ENCODE results near the gene OTX1. TPM values are rescaled to one million over a fixed set of nuclear protein-coding genes. Genes with fewer than 3 reads are reported as not detected.

OTX1 gene
- polyA plus RNA-seq, 1 of the 3 experiments (the other 2 are of a cell fraction), result 0.20 TPM

GRCh38 chr2:63053889-63054602 lies 3.4 kb downstream of the OTX1 start:
- Histone ChIP-seq H3K4me2 (no peak overlapping the region), H3K36me3 (replicated peaks in 1 of 2; ENCODE audit: control insufficient read depth in 1 of 2, insufficient read depth in 2 of 2, low read length in 1 of 2) (no peaks in the 10 kb centered on the region), H2AFZ (ENCODE audit: low read depth) (no peak overlapping the region), H3K27me3 (ENCODE audit: insufficient read depth) (peaks cover 18% of the 10 kb centered on the region), H3F3A (replicated peaks; ENCODE audit: insufficient read depth) (no peaks in the 10 kb centered on the region), H3K4me1 (ENCODE audit: control insufficient read depth in 1 of 2, insufficient read depth in 2 of 2, low read depth in 1 of 2, low read length in 1 of 2) (peaks cover 6 to 29% of the 10 kb centered on the region in 2 experiments; a peak in 2 of 4 replicates), H3K79me2 (ENCODE audit: insufficient read depth) (no peaks in the 10 kb centered on the region), H3K9me2 (no peaks in the 10 kb centered on the region), H3K9ac (no peak overlapping the region), H3K9me3 (no peaks in the 10 kb centered on the region), H4K20me1 (ENCODE audit: insufficient read depth) (no peaks in the 10 kb centered on the region), H3K27ac (ENCODE audit: low read depth in 2 of 2, low read length in 1 of 2) (no peak overlapping the region), H3K4me3 (ENCODE audit: low read depth in 2 of 2, low read length in 1 of 2) (no peak overlapping the region)
- POLR2A ChIA-PET, result no interaction called here
- TF ChIP-seq CTCF (IDR thresholded peaks at IDR 0.05) (peak; percentile 40), CHD2 (IDR thresholded peaks at IDR 0.05; ENCODE audit: low read length, partially characterized antibody) (no peak), GATA2 (CRISPR knock-in tag; IDR thresholded peaks at IDR 0.05) (no peak)
- CTCF ChIA-PET, result interaction anchor here (1.0 to 2.1 kb wide), 8 partner anchors 9 to 597 kb away, joined by 3 to 7 read pairs (median 4); no protein-coding TSS in a partner anchor
- peak; percentile 63 for DNase-seq
- 52% methylated on average over 34 of the region's 48 CpGs for WGBS (ENCODE audit: low lambda C conversion rate)

GRCh38 chr2:63054841-63055225 lies 4.2 kb downstream of the OTX1 start:
- Histone ChIP-seq H3K4me2 (no peak overlapping the region), H3K9me3 (no peaks in the 10 kb centered on the region), H2AFZ (ENCODE audit: low read depth) (no peak overlapping the region), H3F3A (replicated peaks; ENCODE audit: insufficient read depth) (no peaks in the 10 kb centered on the region), H3K9ac (no peak overlapping the region), H3K79me2 (ENCODE audit: insufficient read depth) (no peaks in the 10 kb centered on the region), H3K36me3 (replicated peaks in 1 of 2; ENCODE audit: control insufficient read depth in 1 of 2, insufficient read depth in 2 of 2, low read length in 1 of 2) (no peaks in the 10 kb centered on the region), H3K27ac (ENCODE audit: low read depth in 2 of 2, low read length in 1 of 2) (no peak overlapping the region), H3K27me3 (ENCODE audit: insufficient read depth) (peaks cover 25% of the 10 kb centered on the region), H3K9me2 (no peaks in the 10 kb centered on the region), H4K20me1 (ENCODE audit: insufficient read depth) (no peaks in the 10 kb centered on the region), H3K4me1 (ENCODE audit: control insufficient read depth in 1 of 2, insufficient read depth in 2 of 2, low read depth in 1 of 2, low read length in 1 of 2) (peaks cover 0 to 28% of the 10 kb centered on the region in 2 experiments; a peak in 2 of 4 replicates), H3K4me3 (ENCODE audit: low read depth in 2 of 2, low read length in 1 of 2) (peak overlapping the region in 1 of 2 experiments; percentile 21; a peak in 1 of 4 replicates)
- TF ChIP-seq PBX3 (IDR thresholded peaks at IDR 0.05), result no peak
- CTCF ChIA-PET, result interaction anchor here (0.5 to 2.1 kb wide), 14 partner anchors 8 to 1216 kb away, joined by 3 to 7 read pairs (median 4); no protein-coding TSS in a partner anchor
- DNase-seq, result peak; percentile 28
- 58% methylated on average over 7 of the region's 7 CpGs for WGBS (ENCODE audit: low lambda C conversion rate)
- POLR2A ChIA-PET, result no interaction called here
